K562 (cell line): Measurements from ENCODE around the gene ZIC3. TPM values are rescaled to one million over a fixed set of nuclear protein-coding genes. Genes with fewer than 3 reads are reported as not detected.

Source experiments
- ATAC-seq: fragments of 200-7000 bp; cut with Tn5 transposase; 3 replicates; pipeline ENCODE4 v1.9.1; 2020; ENCODE audit warnings: moderate library complexity
- BruUV-seq: library from RNA; stranded (reverse); fragments of 400-500 nt; replicated peaks from 2 replicates; lab custom pipeline; 2021; lab: Mats Ljungman, UMichigan
- CTCF ChIA-PET: fragments of 300-600 bp; formaldehyde crosslinking; extraction: SDS; loops from one replicate; lab custom pipeline; 2021; ENCODE audit warnings: low intra/inter-chr PET ratio; lab: Yijun Ruan, JAX
- POLR2A ChIA-PET: fragments of 300-600, 350-650 bp; sonication (Branson Sonifier 250); formaldehyde crosslinking; extraction: SDS; loops from one replicate; lab custom pipeline; 2021; ENCODE audit warnings: antibody characterized with exemption, inconsistent platforms; lab: Yijun Ruan, JAX
- DNase-seq, 4 experiments: peaks; one replicate each; pipeline versions ENCODE4 v3.0.0 to v3.0.0-alpha.2; 2011 to 2018; ENCODE audit warnings: low spot score in 3 of 4, mixed read lengths in 3 of 4; ENCODE audit errors: extremely low read depth in 1 of 4
- FAIRE-seq: peaks from 2 replicates; lab custom pipeline; 2011; peaks lifted over from hg19 to GRCh38; lab: Jason Lieb, UNC
- H2AFZ ChIP-seq: 2 replicates; pipeline ENCODE4 v1.6.0; 2011; ENCODE audit warnings: low read depth, low read length, control low read depth, inconsistent platforms
- H3K27ac ChIP-seq: fragments of 200-600 bp; 3 replicates; pipeline ENCODE4 v1.8.0; 2011; ENCODE audit warnings: low read depth, mild to moderate bottlenecking, control low read depth, inconsistent platforms, low read length, moderate library complexity, mixed read lengths; ENCODE audit errors: extremely low read depth
- H3K27me3 ChIP-seq, 2 experiments: fragments of 300-600 bp in 1 of 2; 2 replicates in 1 of 2; 3 replicates in 1 of 2; pipeline versions ENCODE4 v1.6.0 to v1.8.0; 2011; ENCODE audit warnings: inconsistent platforms in 2 of 2, low read length in 2 of 2, mild to moderate bottlenecking in 1 of 2, mixed read lengths in 1 of 2, moderate library complexity in 1 of 2; ENCODE audit not compliant: control insufficient read depth in 2 of 2, insufficient read depth in 2 of 2
- H3K36me3 ChIP-seq: fragments of 300-600 bp; 3 replicates; pipeline ENCODE4 v1.8.0; 2011; ENCODE audit warnings: mild to moderate bottlenecking, low read length, inconsistent platforms; ENCODE audit not compliant: control insufficient read depth, insufficient read depth
- H3K4me1 ChIP-seq, 2 experiments: fragments of 200-600 bp in 1 of 2; replicated peaks in 1 of 2; 2 replicates in 1 of 2; 3 replicates in 1 of 2; pipeline versions ENCODE4 v1.5.1 to v1.8.0; 2011; ENCODE audit warnings: inconsistent platforms in 2 of 2, low read length in 2 of 2, mild to moderate bottlenecking in 1 of 2, mixed read lengths in 1 of 2, moderate library complexity in 1 of 2; ENCODE audit not compliant: control insufficient read depth in 2 of 2, insufficient read depth in 2 of 2
- H3K4me2 ChIP-seq: 2 replicates; pipeline ENCODE4 v1.6.1; 2011; ENCODE audit warnings: low read length, control low read depth, inconsistent platforms, mixed read lengths; ENCODE audit not compliant: insufficient read depth
- H3K4me3 ChIP-seq: fragments of 200-600 bp; sonication (generic), shearing (Covaris generic); 2 replicates; pipeline ENCODE4 v1.5.1; 2016; ENCODE audit warnings: control low read depth, inconsistent platforms
- H3K79me2 ChIP-seq: fragments of 200-600 bp; 3 replicates; pipeline ENCODE4 v1.8.0; 2011; ENCODE audit warnings: low read length, inconsistent platforms; ENCODE audit not compliant: control insufficient read depth, insufficient read depth
- H3K9ac ChIP-seq, 2 experiments: 2 replicates each; pipeline versions ENCODE4 v1.6.0 to v1.6.1; 2011; ENCODE audit warnings: low read depth in 2 of 2, low read length in 2 of 2, control low read depth in 1 of 2, inconsistent platforms in 1 of 2, mild to moderate bottlenecking in 1 of 2, mixed read lengths in 1 of 2; ENCODE audit not compliant: insufficient read depth in 1 of 2
- H3K9me1 ChIP-seq: one replicate; pipeline ENCODE4 v1.6.0; 2011; ENCODE audit warnings: inconsistent platforms, mild to moderate bottlenecking, low read length, moderate library complexity; ENCODE audit not compliant: control insufficient read depth, insufficient read depth
- H3K9me3 ChIP-seq: replicated peaks from 2 replicates; pipeline ENCODE4 v1.5.1; 2011; ENCODE audit warnings: low read depth, low read length, inconsistent platforms; ENCODE audit not compliant: control insufficient read depth, insufficient read depth
- H4K20me1 ChIP-seq: replicated peaks from 2 replicates; pipeline ENCODE4 v1.6.1; 2011; ENCODE audit warnings: low read length, inconsistent platforms, mixed read lengths; ENCODE audit not compliant: control insufficient read depth, insufficient read depth
- HMG20A ChIP-seq: fragments of 450-650 bp; formaldehyde crosslinking; conservative IDR thresholded peaks from 2 replicates; pipeline ENCODE4 v1.4.0; 2020; ENCODE audit warnings: mild to moderate bottlenecking, mixed read lengths
- KHSRP ChIP-seq: fragments of 450-650 bp; IDR thresholded peaks from 2 replicates; pipeline ENCODE4 v1.6.1; 2017
- RBFOX2 ChIP-seq: fragments of 200-400 bp; formaldehyde crosslinking; IDR thresholded peaks from 2 replicates; pipeline ENCODE4 v1.6.1; 2017; ENCODE audit warnings: low read depth, mild to moderate bottlenecking, low read length, moderate library complexity
- RBM17 ChIP-seq: fragments of 200-400 bp; formaldehyde crosslinking; IDR thresholded peaks from 2 replicates; pipeline ENCODE4 v1.6.1; 2017; ENCODE audit warnings: low read depth, mild to moderate bottlenecking, low read length, borderline replicate concordance
- RBM39 ChIP-seq: fragments of 200-400 bp; formaldehyde crosslinking; optimal IDR thresholded peaks from 2 replicates; pipeline ENCODE3; 2018; ENCODE audit warnings: low read depth, low read length
- THRAP3 ChIP-seq: fragments of 450-650 bp; IDR thresholded peaks from 2 replicates; pipeline ENCODE4 v1.6.1; 2016; ENCODE audit warnings: mild to moderate bottlenecking, inconsistent platforms, borderline replicate concordance
- ZNF239 ChIP-seq: fragments of 250-450 bp; sonication (Bioruptor Pico); IDR thresholded peaks from 2 replicates; pipeline ENCODE4 v1.4.0; 2020; ENCODE audit warnings: mild to moderate bottlenecking
- WGBS: fragments of 100-300 bp; shearing (Covaris generic); methylation state at CpG from one replicate; pipeline ENCODE4 v1.1.6; 2016; ENCODE audit warnings: low coverage, mixed read lengths; ENCODE audit not compliant: insufficient coverage; ENCODE audit errors: missing lambda C conversion rate; 5-methylcytosine and 5-hydroxymethylcytosine counted together
- in situ Hi-C: fragments of 300-500 bp; cut with MboI; formaldehyde crosslinking; loops from 4 replicates; pipeline ENCODE4 v1.15.0; 2018; ENCODE audit warnings: inconsistent platforms, mixed read lengths
- intact Hi-C: fragments of 100-400 bp; cut with micrococcal nuclease; formaldehyde crosslinking; loops from 2 replicates; pipeline ENCODE4 v1.14.2; 2022
- polyA plus RNA-seq, 8 experiments: library from polyadenylated mRNA; depleted of rRNA in 4 of 8; stranded (reverse) in 5 of 8; unstranded in 3 of 8; fragments of >200 nt; fragmentation: Nextera tagmentation in 2 of 8; fragmentation: Illumina TruSeq in 1 of 8; extraction: Ambion mirVana in 2 of 8; extraction: Trizol in 1 of 8; gene quantifications; 2 replicates each; pipeline versions ENCODE4 v1.2.1 to v1.2.3, GENCODE V29; 2011 to 2014; ENCODE audit warnings: inconsistent platforms in 1 of 8, missing spikeins in 1 of 8
- total RNA-seq, 7 experiments: library from RNA; depleted of rRNA in 6 of 7; stranded (reverse); fragments of >200 nt in 6 of 7; fragmentation: Illumina TruSeq in 2 of 7; extraction: Trizol in 2 of 7; gene quantifications; 2 replicates each; pipeline versions ENCODE4 v1.2.1 to v1.2.3, GENCODE V29; 2011 to 2021; ENCODE audit warnings: low replicate concordance in 1 of 7
- TF ChIP-seq, protein P1 (sequence below), 3 experiments: fragments of 200-800 bp in 1 of 3; fragments of 250-450 bp in 1 of 3; fragments of 450-650 bp in 1 of 3; sonication (Bioruptor Pico) in 1 of 3; sonication (Bioruptor generic) in 1 of 3; formaldehyde crosslinking in 1 of 3; IDR thresholded peaks; 2 replicates each; pipeline versions ENCODE4 v1.6.1 to v1.8.0; 2016 to 2022; ENCODE audit warnings: mild to moderate bottlenecking in 2 of 3, missing genetic modification characterization in 2 of 3, missing compliant biosample characterization in 1 of 3, moderate library complexity in 1 of 3
- TF ChIP-seq, protein P2 (sequence below): fragments of 450-650 bp; formaldehyde crosslinking; conservative IDR thresholded peaks from 2 replicates; pipeline ENCODE4 v1.4.0; 2022; ENCODE audit warnings: mild to moderate bottlenecking, missing genetic modification characterization

The ZIC3 gene
- total and polyA plus RNA-seq, 9 of the 15 experiments (the other 6 are each of a cell fraction or from before 2014, with no cell fraction given), result not detected

DNA sequence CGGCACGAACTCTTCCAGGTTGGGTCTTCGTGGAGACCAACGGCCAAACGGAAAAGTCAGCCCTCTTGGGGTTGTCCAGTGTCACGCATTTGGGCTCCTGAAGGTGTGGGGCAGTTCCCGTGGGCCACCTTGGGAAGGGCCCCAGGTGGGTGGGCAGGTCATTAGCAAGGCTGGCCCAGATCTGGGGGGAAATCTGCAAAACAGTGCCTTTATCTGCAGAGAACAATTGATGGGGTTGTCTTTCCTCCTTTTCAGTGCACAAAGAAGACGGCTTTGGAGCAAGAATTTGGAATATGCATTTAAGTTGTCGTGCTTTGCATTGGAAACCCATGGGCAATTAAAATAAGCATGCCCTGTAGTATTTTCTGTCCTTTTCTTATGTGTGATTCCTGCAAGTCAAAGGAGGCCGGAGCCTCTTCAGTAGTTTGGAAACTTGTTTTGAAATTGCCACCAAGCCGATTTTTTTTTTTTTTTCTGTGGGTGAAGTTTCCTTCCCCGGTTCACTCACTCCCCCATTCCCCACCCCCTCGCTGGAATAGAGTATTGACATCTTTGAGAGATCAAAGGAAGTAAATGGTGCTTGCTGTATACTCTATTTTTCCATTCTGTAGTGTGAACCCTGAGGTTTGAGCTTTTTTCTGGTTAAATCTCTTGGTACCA is 9.8 kb downstream of the ZIC3 start (continued):
- TF ChIP-seq, protein P1, sequence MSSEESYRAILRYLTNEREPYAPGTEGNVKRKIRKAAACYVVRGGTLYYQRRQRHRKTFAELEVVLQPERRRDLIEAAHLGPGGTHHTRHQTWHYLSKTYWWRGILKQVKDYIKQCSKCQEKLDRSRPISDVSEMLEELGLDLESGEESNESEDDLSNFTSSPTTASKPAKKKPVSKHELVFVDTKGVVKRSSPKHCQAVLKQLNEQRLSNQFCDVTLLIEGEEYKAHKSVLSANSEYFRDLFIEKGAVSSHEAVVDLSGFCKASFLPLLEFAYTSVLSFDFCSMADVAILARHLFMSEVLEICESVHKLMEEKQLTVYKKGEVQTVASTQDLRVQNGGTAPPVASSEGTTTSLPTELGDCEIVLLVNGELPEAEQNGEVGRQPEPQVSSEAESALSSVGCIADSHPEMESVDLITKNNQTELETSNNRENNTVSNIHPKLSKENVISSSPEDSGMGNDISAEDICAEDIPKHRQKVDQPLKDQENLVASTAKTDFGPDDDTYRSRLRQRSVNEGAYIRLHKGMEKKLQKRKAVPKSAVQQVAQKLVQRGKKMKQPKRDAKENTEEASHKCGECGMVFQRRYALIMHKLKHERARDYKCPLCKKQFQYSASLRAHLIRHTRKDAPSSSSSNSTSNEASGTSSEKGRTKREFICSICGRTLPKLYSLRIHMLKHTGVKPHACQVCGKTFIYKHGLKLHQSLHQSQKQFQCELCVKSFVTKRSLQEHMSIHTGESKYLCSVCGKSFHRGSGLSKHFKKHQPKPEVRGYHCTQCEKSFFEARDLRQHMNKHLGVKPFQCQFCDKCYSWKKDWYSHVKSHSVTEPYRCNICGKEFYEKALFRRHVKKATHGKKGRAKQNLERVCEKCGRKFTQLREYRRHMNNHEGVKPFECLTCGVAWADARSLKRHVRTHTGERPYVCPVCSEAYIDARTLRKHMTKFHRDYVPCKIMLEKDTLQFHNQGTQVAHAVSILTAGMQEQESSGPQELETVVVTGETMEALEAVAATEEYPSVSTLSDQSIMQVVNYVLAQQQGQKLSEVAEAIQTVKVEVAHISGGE (CRISPR knock-in tag; IDR thresholded peaks at IDR 0.05), result no peak
- TF ChIP-seq THRAP3 (no peak), KHSRP (no peak), HMG20A (no peak)
- TF ChIP-seq, all 486 proteins: peak for 0

DNA sequence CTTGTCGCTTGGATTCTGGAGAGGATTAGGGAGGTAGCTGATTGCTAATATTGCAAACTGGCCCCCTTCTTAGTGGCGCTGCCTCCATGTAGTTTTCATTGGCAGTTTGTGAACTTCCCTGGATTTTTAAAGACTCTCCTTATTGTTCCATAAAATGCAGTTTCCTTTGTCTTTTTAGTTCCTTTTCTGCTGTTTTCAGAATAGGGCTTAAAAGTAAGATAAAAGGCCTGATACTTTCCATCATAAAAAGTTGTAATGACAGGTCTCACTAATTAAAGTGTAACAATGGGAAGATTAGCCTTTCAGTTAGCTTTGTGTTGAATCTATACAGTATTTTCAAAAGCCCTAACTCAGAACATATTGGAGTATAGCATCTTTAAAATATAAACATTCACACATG is 21.2 kb downstream of the ZIC3 start:
- H3K9ac ChIP-seq, result no peak overlapping the region
- ATAC-seq, result no peak
- H3K4me2 ChIP-seq, result no peak overlapping the region
- ChIA-PET CTCF (no interaction called here), POLR2A (interaction anchor here (0.5 kb wide), 1 partner anchor 115 kb away, joined by 3 read pairs; no protein-coding TSS in a partner anchor)
- H3K4me3 ChIP-seq, result no peak overlapping the region
- intact Hi-C loops, result no loop called here
- no TSS peak for BruUV-seq
- no peaks in the 10 kb centered on the region for H3K79me2 ChIP-seq
- FAIRE-seq, result no peak
- H3K27me3 ChIP-seq, result no peaks in the 10 kb centered on the region
- no peaks in the 10 kb centered on the region for H3K36me3 ChIP-seq
- DNase-seq, result no peak
- H3K9me3 ChIP-seq, result no peaks in the 10 kb centered on the region
- no peaks in the 10 kb centered on the region for H3K9me1 ChIP-seq
- WGBS, result 0% methylated on average over 2 of the region's 2 CpGs
- H3K4me1 ChIP-seq, result no peaks in the 10 kb centered on the region
- no peaks in the 10 kb centered on the region for H4K20me1 ChIP-seq
- H3K27ac ChIP-seq, result no peak overlapping the region
- in situ Hi-C loops, result no loop called here
- no peak overlapping the region for H2AFZ ChIP-seq
- TF ChIP-seq RBM39, result no peak
- no peak for TF ChIP-seq ZNF239 (CRISPR knock-in tag)
- TF ChIP-seq, protein P2, sequence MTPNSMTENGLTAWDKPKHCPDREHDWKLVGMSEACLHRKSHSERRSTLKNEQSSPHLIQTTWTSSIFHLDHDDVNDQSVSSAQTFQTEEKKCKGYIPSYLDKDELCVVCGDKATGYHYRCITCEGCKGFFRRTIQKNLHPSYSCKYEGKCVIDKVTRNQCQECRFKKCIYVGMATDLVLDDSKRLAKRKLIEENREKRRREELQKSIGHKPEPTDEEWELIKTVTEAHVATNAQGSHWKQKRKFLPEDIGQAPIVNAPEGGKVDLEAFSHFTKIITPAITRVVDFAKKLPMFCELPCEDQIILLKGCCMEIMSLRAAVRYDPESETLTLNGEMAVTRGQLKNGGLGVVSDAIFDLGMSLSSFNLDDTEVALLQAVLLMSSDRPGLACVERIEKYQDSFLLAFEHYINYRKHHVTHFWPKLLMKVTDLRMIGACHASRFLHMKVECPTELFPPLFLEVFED (CRISPR knock-in tag), result no peak
- no peak for TF ChIP-seq RBFOX2
- TF ChIP-seq RBM17, result no peak
